DMS53 treated with DMSO at 0.1 percent for 48 hours (cell line): Measurements from ENCODE around the gene TELO2.

Experiments
- DNase-seq: peaks from one replicate; lab custom pipeline; 2025; ENCODE audit not compliant: unreplicated experiment; lab: John Stamatoyannopoulos, UW

Gene TELO2

DNA sequence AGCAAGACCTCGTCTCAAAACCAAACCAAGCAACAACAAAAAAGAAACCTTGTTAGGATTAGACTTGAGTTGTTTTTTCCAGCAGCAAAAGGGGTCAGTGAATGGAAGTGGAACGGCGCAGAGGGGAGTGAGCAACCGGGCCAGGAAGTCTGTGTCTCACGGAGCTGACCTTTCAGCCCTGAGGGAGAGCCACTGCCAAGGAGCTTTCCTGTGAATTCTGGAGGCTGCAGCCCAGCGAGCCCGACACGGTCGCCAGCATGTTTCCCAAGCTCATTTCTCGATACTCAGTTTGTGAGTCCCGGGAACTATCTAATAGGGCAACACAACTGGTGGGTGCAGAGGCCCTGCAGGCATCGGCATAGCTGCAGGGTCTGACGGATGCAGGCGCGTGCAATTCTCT, 19.6 kb downstream of the TELO2 start:
- no peak for DNase-seq

DNA sequence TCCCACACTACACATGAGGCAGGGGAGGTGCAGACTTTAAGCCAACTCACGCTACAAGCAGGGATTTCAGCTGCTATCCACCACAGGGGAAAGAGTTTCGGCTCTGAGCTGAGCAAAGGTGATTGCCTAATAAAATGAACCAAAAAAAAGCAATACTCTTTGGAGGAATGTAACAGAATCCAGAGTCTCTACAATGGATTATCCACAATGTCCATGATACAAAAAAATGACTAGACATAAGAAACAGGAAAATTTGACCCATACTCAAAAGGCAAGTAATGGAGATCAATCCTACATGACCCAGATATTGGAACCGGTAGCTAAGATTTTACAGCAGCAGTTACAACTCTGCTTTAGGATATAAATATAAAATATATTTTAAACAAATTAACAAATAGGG, 21.3 kb downstream of the TELO2 start:
- no peak for DNase-seq

DNA sequence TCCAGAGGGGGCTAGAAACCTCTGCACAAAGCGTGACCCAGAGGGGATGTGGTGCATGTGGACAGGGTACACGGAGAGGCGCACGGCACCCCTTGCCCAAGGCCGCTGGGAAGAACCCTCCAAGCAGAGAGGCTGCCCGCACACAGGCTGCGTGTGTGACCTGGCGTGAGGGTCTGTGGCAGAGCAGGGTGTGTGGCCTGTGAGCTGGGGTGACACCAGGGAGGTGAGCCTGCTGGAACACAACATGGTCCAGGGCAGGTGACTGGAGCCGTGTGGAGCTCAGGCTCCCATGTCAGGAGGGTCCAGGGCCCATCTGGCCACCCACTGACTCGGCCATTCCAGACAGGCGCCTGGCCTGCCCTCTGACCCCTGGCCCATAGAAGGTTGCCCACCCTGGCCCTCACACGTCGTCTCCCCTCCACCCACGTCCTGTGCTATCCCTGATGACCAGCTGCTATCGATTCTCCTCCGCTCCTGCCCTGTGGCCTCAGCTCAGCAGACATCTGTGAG, 25.5 kb downstream of the TELO2 start:
- DNase-seq, result no peak

DNA sequence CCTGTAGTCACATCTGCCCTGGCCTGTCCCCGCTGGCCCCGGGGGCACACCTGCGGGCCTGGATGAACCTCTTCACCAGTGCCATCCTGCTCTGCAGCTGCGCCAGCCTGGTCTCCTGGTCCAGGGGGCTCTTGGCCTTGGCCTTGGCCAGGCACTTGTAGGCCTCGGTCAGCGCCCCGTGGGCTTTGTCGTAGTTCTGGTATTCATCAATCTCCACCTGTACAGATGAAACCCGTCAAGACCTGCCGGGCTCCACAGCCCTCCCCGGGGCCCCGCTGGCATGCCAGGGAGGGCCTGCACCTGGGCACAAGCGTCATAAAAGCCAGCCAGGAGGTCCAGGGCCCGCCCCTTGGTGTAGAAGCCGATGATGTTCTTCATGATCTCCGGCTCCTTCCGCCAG, 26.7 kb downstream of the TELO2 start:
- no peak for DNase-seq

DNA sequence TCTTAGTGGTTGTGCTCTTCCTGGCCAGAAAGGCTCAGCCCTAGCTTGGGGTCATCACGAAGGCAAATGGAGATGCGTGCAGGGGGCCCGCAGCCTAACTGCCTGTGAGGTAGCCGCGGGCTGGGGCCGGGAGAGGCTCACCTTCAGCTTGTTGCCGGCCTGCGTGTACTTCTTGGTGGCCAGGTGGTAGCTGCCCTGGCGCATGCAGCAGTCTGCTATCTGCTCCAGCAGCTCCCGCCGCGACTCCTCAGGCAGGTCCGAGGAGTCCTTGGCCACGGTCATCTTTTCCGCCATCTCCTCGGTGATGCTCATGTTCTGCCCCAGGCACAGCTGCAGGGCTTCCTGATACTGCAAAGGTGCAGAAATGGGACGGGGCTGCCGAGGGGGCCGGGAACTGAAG, 27.3 kb downstream of the TELO2 start:
- no peak for DNase-seq

DNA sequence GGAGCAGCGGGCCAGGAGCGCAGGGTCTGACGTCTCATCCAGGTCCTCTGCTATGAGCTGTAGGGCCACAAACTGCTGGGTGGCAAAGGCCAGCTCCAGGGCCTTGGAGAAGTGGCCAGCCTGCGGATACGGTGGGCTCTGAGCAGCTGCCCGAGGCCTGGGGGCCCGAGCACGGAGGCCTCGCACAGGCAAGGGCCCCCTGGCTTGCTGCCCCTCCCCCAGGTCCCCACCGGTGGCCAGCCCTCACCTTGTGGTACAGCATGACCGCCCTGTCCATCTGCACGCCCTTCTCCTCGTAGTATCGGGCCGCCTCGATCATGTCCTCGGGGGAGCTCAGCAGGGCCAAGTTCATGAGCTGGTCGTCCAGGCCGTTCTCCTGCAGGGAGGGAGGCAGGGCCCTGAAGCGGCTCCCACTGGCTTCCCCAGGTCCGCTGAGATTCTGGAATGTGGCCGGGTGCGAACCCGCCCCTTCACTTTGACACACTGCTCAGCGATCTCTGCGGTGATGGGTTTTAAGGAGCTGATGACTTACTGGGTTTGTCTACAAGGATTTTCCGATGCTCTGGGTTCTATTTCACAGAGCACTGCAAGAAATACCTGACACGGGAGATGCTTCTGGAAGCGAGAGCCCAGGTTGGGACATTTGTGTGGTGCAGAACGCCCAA, 30.6 kb downstream of the TELO2 start:
- DNase-seq, result no peak

DNA sequence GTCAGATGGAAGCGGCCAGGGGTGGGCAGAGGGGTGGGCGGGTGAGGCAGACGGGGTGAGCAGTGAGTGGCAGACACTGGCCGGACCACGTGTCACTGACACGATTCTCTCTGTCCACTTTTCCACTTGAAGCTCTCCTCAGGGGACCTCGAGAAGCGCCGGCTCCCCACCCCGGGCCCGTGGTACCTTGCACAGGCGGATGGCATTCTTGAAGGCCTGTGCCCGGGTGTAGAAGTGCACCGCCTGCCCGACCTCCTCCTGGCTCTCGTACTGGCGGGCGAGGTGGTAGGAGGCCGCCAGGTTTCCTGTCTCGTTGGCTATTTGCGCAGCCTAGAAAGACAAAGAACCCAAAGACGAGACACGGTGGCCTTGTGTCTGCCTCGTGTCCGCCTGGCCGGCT, 31.2 kb downstream of the TELO2 start:
- no peak for DNase-seq

DNA sequence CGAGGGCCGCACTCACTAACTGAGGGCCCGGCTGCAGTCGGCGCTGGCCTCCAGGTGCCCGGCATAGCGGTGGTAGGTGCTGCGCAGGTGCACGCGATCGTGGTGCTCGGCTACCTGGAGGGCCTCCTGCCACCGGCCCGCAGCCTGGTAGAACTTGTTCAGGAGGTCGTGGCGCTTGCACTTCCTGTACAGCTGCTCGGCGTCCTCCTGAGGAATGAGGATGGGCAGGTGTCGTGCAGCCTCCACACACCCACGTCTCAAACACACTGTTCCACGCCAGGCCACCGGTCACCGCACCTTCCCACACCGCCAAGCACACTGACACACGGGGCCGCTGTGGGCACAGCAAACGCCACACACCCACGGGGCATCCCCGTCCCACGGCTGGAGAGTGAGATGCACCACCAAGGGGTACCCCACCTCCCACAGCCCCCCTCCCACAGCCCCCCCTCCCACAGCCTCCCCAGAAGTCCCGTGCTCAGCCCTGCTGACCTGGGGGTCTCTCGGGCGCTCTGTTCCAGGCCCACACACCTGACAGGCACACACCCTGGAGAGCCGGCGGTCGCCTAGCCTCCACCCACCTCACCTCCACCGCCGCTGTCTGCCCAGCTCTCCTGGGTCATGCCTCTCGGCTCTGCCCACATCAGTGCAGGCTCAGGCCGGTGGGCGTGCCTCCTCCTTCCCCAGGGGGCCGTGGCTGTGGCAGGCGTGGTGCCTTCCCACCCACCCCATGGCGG, 32.9 kb downstream of the TELO2 start:
- no peak for DNase-seq

DNA sequence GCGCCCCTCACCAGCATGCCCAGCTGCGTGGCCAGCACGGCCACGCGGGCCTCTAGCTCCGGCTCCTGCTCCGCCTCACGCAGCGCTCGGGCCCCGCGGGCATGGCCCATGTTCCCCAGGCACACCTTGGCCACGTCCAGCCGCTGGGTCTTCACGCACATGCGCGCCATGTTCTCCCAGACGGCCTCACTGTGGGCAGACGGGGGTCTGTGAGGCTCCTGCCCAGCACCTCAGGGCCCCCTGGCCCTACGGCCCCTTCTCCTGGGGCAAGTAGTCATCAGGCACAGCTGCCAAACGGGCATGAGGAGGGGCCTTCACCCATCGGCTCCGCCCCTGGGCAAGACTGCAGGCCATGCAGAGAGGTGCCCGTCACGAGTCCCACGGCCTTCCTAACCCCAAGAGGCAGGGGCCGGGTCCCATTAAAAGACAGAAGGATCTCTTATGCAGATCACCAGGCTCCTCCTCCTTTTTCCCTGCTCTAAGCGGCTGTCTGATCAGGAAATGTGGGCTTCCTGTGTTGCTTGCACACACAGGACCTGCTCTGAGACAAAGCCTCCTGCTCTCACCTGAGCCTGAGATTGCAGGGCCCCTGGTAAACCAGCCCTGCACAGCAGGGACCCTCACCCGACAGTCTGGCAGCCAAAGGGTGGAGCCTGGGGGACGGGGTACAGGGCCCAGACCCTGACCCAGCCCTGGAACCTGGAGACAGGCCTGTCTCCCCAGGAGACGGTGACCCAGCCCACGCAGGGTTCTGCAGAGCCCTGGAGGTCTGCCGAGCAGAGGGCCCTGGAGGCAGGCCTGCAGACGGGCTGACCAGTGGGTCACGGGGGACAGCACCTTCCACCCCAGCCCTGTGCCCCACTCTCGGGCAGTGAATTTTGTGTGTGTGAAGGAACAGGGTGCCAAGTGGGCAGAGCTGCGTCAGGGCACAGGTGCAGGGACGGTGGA, 33.7 kb downstream of the TELO2 start:
- no peak for DNase-seq

DNA sequence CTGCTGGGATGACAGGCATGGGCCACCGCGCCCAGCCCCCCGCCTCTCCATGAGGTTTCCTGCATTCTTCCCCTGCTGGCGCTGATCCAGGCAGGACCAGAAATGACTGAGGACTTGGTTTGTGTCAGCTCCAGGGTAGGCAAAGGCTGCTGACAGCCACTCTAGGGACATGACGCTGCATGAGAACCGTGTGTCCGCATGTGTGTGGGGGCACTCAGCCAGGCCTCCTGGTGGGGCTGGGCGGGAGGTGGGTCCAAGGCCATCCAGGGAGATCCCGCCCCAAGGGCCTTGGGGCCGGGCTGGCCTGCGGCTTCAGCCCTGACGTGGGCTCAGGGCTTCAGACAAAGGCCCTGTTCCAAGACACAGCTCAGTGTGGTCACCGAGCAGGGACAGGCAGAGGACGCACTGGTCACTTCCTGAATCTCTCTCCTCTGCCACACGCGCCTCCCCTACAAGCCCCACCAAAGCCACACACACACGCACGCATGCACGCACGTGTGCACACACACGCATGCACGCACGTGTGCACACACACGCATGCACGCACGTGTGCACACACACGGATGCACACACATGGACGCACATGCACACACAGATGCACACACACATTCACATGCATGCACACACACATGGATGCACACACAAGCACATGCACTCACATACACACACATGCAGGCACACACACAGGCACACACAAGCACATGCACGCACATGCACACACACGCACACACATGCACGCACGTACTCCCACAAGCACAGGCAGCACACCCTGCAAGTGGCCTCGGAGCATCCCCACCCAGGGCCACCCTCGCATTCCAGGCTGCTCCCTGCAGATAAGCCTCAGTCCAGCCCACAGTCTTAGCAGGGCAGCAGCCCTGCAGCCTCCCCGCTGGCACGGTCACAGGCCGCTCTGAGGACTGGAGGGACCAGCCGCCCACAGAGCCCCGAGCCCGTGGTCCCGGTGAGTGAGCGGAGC, 35.0 kb downstream of the TELO2 start:
- DNase-seq, result no peak

DNA sequence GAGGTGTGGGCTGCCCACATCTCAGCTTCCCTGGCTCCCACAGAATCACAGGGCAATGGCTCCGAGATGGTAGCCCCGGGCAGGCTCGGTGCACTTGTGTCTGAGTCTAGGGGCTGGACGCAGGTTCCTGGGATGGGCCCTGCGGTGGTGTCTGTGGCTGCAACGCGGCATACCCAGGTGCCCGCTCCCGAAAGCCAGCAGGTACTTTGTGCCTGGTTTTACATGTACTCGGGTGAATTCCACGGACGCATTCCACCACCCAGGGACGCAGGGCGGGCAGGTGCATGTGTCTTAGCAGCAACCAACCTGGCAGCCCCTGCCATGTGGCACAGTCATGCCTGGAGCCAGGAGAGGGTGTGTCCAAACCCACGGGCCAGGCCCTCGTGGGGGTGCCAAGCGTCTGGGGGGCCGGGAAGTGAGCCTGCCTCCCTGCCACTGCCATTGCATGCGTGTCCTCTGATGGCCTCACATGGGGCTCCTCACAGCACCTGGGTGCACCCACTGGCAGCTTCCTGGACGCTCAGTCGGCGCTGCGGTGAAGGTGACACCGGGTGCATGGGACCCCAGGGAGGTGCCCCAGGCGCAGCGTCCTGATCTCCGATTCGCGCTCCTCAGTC, 35.9 kb downstream of the TELO2 start:
- DNase-seq, result no peak

DNA sequence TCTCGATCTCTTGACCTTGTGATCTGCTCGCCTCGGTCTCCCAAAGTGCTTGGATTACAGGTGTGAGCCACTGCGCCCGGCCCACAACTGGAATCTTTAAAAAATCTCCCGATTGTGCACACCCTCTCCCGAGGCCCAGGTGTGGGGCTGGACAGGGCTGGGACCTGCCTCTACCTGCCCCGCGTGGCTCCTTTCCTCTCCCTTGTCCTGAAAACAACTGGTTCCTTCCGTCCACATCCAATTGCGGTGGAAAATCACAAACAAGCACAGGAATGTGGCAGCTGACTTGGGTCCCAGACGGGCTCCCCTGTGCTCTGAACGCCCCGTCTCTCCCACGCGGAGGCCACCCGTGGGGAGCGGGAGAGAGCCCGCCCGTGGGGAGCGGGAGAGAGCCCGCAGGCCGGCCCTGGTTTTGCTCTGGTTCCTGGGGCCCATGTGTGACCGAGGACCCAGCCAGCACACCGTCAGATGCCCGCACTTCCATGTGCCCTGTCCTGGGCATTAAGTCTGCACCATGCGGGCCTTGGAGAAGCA, 37.3 kb downstream of the TELO2 start:
- no peak for DNase-seq

DNA sequence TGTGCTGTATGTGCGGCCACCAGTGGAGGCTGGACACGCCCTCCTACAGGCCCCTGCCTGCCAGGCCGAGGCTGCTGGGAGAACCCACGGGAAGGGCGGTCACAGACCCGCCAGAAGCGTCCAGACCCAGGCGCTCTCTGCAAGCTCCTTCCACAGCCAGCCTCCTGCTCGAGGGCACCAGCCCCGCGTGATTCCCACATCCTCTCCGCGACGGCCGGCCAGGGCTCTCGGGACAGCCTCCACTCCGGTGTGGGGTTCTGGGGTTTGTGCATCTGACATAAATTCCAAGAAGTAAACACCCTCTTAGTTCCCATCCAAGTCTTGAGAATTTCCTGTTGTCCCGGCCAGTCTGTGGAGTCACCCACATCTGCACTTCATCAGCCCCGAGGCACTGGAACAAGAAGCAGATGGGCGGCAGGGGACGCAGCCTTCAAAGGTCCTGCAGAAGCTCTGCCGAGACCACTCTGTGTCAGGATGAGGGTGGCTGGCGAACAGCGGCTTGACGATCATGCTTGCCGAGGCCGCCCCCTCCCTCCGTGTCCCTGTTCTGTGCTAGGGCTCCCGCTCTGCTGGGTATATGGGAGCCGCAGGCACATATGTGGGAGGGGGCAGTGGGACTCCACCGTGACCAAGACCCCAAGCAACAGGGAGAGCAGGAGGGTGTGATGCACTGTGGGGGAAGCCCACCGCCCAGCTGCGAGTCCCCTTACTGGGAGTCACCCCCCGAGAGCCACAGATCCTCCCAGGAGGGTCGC, 37.9 kb downstream of the TELO2 start:
- no peak for DNase-seq

DNA sequence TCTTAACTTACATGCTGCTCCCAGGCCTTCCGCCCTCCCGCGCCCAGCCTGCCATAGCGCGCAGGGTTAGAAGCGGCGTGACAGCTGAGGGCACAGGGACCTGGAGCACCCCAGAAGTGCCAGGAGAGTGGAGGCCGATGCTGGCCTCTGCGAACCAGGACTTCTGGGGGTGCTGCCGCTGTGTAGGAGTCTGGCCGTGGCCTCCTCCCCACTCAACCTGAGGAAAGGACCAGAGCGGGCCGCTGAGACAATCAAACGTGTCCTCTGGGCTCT, 38.4 kb downstream of the TELO2 start:
- no peak for DNase-seq

DNA sequence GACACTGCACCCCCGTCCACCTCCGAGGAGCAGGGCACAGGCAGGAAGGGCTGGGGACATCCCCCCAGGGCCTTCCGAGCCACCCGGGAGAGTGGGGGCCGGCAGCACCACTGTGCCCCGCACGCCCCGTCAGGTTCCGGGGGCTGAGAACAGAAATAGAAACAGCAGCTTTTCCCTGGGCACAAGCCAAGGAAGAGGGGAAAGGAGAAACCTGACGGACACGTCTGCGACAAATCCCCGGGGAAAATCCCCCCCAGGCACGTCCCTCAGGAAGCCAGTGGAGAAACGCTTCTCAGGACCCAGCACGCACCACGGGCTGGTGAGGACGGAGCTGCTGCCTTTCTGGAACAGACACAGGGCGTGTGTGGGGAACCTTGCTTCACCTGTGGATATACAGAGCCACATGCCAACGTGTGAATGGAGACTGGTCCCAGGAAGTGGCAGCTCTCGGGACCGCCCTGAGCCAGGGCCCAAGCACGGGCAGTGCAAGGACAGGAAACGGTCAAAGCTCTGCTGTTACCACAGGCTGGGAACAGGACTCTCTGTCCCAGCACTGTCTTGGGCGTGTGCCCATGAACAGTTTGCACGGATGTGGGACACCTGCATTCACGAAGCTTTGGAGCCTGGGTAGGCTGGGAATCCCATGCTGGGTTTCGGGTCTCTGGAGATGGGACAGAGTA, 39.1 kb downstream of the TELO2 start:
- DNase-seq, result no peak

DNA sequence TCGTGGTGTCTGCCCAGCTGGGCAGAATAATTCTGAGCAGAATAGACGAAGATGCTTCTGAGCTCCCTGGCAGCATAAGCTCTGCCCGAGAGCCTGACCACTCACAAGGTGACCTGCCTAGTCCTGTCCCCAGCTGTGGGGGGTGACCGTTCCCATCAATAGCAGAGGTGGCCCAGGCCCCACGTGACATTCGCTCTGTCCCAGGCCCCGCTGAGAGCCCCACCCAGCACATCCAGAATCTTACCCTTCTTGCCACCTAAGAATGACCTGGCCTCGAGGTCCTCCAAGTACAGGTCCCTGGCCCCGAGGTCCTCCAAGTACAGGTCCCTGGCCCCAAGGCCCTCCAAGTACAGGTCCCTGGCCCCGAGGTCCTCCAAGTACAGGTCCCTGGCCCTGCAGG, 39.6 kb downstream of the TELO2 start:
- DNase-seq, result no peak

DNA sequence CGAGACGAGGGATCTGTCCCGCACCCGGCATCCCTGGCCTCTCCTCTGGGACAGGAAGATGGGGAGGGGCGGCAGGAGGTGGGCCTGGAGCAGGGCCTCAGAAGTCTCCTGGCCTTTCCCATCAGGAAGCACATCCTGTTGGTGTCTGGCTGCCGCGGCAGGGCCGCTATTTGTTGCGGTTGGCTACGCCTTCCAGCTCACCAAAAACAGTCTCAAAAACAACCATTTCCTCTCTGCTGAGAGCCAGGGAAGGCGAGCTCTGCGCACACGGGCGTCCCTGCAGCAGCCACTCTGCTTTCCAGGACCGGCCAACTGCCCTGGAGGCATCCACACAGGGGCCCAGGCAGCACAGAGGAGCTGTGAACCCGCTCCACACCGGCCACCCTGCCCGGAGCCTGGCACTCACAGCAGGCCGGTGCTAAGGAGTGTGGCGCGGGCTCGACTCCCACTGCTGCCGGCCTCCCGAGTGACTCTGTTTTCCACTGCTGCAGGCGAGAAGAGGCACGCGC, 40.3 kb downstream of the TELO2 start, which contains the start of gene TMEM204:
TMEM204 (plus strand) TSS at position 224 of the 509 bp plus-strand sequence. CDS start 610 bp downstream, outside the sequence.
- no peak for DNase-seq
